ENCODE data around the gene FAM3B. TPM values are rescaled to one million over a fixed set of nuclear protein-coding genes. Genes with fewer than 3 reads are reported as not detected.

FAM3B gene
- total RNA-seq, 5 donors from 2014 or later (not counting 1 experiment from before 2014, with no cell fraction given): not detected

DNA sequence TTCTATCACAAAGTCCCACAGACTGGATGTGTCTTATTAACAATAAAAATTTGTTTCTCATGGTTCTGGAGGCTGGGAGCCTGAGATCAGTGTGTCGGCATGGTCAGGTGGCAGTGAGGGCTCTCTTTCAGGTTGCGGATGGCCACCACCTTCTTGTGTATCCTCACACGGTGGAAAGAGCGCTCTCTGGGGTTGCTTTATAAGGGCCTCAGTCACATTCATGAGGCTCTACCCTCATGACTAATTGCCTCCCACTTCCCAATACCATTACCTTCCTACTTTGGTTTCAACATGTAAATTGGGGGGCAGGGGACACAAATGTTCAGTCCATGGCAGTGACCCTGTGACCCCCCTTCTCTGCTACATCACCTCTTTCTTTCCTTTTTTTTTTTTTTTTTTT, 88.7 kb downstream of the FAM3B start:
- H3K4me3 ChIP-seq (ENCODE audit: control insufficient read depth in 1 of 2, extremely low read depth in 1 of 2, low read length in 1 of 2): no peak overlapping the region
- Mint-ChIP-seq H3K4me3 (no peak overlapping the region), H3K4me1 (peaks cover 0 to under 1% (median 0%) of the 10 kb centered on the region in 3 donors), H3K9me3 (peaks cover 0 to 3% (median 0%) of the 10 kb centered on the region in 3 donors), H3K36me3 (peaks cover 81% of the 10 kb centered on the region), H3K27ac (no peak overlapping the region), H3K27me3 (no peaks in the 10 kb centered on the region)
- CTCF ChIA-PET: interaction anchor here in 1 of 2 donors (0.7 kb wide), 1 partner anchor 878 kb away, joined by 10 read pairs; no protein-coding TSS in a partner anchor
- no peaks in the 10 kb centered on the region for H3K9me3 ChIP-seq
- DNase-seq (no peak), ATAC-seq (replicated peaks in 1 of 4) (no peak)
- H3K4me1 ChIP-seq (ENCODE audit: control insufficient read depth in 1 of 2, extremely low read depth in 1 of 2, insufficient read depth in 2 of 2, low read length in 2 of 2): no peaks in the 10 kb centered on the region
- no peaks in the 10 kb centered on the region for H3K27me3 ChIP-seq (replicated peaks in 1 of 2; ENCODE audit: control insufficient read depth in 2 of 2, extremely low read depth in 1 of 2, insufficient read depth in 2 of 2, low read length in 1 of 2)
- 100% methylated on average over 1 of the region's 4 CpGs for WGBS (ENCODE audit: insufficient coverage)
- peaks cover 10 to 76% of the 10 kb centered on the region in 2 donors for H3K36me3 ChIP-seq (ENCODE audit: control insufficient read depth in 2 of 2, extremely low read depth in 1 of 2, insufficient read depth in 1 of 2, low read length in 1 of 2)
- POLR2A ChIA-PET: interaction anchor here in 1 of 2 donors (0.7 kb wide), 1 partner anchor 35 kb away, joined by 3 read pairs; no protein-coding TSS in a partner anchor
- no peak overlapping the region for H3K27ac ChIP-seq (ENCODE audit: low read length)

DNA sequence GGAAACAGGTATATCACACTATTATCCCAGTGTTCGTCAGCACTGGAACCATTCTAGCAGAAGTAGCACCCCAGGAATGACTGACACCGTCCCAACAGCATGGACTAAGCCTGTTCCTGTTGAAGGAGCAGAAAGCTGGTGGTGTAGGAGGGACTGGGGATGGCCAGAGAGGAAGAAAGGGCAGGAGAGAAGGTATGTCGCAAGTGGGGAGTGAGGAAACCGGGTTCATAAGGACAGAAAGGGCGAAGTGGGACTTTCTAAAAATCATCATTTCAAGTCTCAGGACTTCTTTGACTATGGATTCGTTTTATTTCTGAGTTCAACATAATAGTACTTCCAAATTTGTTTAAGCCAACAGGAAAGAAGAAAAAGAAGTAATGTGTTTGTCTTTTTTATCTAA, 89.7 kb downstream of the FAM3B start:
- H3K36me3 ChIP-seq (ENCODE audit: control insufficient read depth in 2 of 2, extremely low read depth in 1 of 2, insufficient read depth in 1 of 2, low read length in 1 of 2): peaks cover 10 to 75% of the 10 kb centered on the region in 2 donors
- Mint-ChIP-seq H3K4me3 (no peak overlapping the region), H3K4me1 (peaks cover 0 to 3% (median 2%) of the 10 kb centered on the region in 3 donors), H3K27me3 (no peaks in the 10 kb centered on the region), H3K36me3 (peaks cover 82% of the 10 kb centered on the region), H3K27ac (no peak overlapping the region), H3K9me3 (peaks cover 0 to 12% (median 2%) of the 10 kb centered on the region in 3 donors)
- H3K4me3 ChIP-seq (ENCODE audit: control insufficient read depth in 1 of 2, extremely low read depth in 1 of 2, low read length in 1 of 2): no peak overlapping the region
- H3K4me1 ChIP-seq (ENCODE audit: control insufficient read depth in 1 of 2, extremely low read depth in 1 of 2, insufficient read depth in 2 of 2, low read length in 2 of 2): no peaks in the 10 kb centered on the region
- WGBS (ENCODE audit: insufficient coverage): 100% methylated on average over 2 of the region's 6 CpGs
- DNase-seq (no peak), ATAC-seq (replicated peaks in 1 of 4) (no peak)
- no peak overlapping the region for H3K27ac ChIP-seq (ENCODE audit: low read length)
- ChIA-PET POLR2A (no interaction called here), CTCF (no interaction called here)
- H3K9me3 ChIP-seq: no peaks in the 10 kb centered on the region
- no peaks in the 10 kb centered on the region for H3K27me3 ChIP-seq (replicated peaks in 1 of 2; ENCODE audit: control insufficient read depth in 2 of 2, extremely low read depth in 1 of 2, insufficient read depth in 2 of 2, low read length in 1 of 2)

Other genes starting within 250 kb of the FAM3B start
- 1 to 10 TPM in 1 of 5 donors, under 1 TPM in 4; 0.30 to 1.1 (median 0.68) TPM for gene BACE2, start 148.6 kb upstream of the FAM3B start, total RNA-seq
- 100 to 1,000 TPM in 1 of 5 donors, 10 to 100 TPM in 4; 77.7 to 103 (median 81.8) TPM for gene MX2, start 45.2 kb downstream of the FAM3B start, total RNA-seq
- gene MX1, start 109.4 kb downstream of the FAM3B start, total RNA-seq: 10 to 100 TPM; 55.2 to 82.5 (median 68.7) TPM
- under 1 TPM in 3 of 5 donors, not detected in 2; 0.35 to 0.73 (median 0.53) TPM for gene TMPRSS2, start 191.4 kb downstream of the FAM3B start, total RNA-seq